Heart left ventricle (tissue), 16 donors: Measurements from ENCODE around the gene NSF. TPM values are rescaled to one million over a fixed set of nuclear protein-coding genes. Genes with fewer than 3 reads are reported as not detected.

ENCODE experiments used
- ATAC-seq, 4 donors: fragments of 200-7000 bp; cut with Tn5 transposase; one replicate each; pipeline ENCODE4 v1.9.1; 2020 to 2022; ENCODE audit warnings: moderate library complexity in 4 of 4, mild to moderate bottlenecking in 3 of 4, moderate number of reproducible peaks in 1 of 4
- DNase-seq, 5 donors: peaks; one replicate each; pipeline ENCODE4 v3.0.0-alpha.2; 2020
- H3K27ac ChIP-seq, 12 donors: fragments of 200-600 bp; sonication (generic) in 4 of 12; one replicate each; pipeline versions ENCODE4 v1.5.0 to v1.8.0; 2016 to 2022; ENCODE audit warnings: mild to moderate bottlenecking in 2 of 12
- H3K27me3 ChIP-seq, 9 donors: fragments of 200-600 bp; sonication (generic) in 2 of 9; one replicate each; pipeline versions ENCODE4 v1.5.1 to v1.8.0; 2016 to 2022; ENCODE audit warnings: mild to moderate bottlenecking in 3 of 9
- H3K36me3 ChIP-seq, 9 donors: fragments of 200-600 bp; sonication (generic) in 2 of 9; one replicate each; pipeline versions ENCODE4 v1.5.0 to v1.8.0; 2018 to 2022; ENCODE audit warnings: mild to moderate bottlenecking in 2 of 9
- H3K4me1 ChIP-seq, 12 donors: fragments of 200-600 bp; sonication (generic) in 4 of 12; one replicate each; pipeline versions ENCODE4 v1.5.0 to v1.8.0; 2016 to 2022; ENCODE audit warnings: mild to moderate bottlenecking in 3 of 12
- H3K4me3 ChIP-seq, 12 donors: fragments of 200-600 bp; sonication (generic) in 4 of 12; one replicate each; pipeline versions ENCODE4 v1.5.0 to v1.8.0; 2017 to 2022; ENCODE audit warnings: mild to moderate bottlenecking in 9 of 12, moderate library complexity in 4 of 12
- H3K9me3 ChIP-seq, 12 donors: fragments of 200-600 bp; sonication (generic) in 4 of 12; one replicate each; pipeline versions ENCODE4 v1.5.0 to v1.8.0; 2016 to 2022; ENCODE audit warnings: mild to moderate bottlenecking in 1 of 12
- CTCF ChIP-seq, 12 donors: fragments of 200-600 bp; sonication (generic) in 4 of 12; IDR thresholded peaks; one replicate each; pipeline versions ENCODE4 v1.5.0 to v1.8.0; 2018 to 2022; ENCODE audit warnings: antibody characterized with exemption in 12 of 12, mild to moderate bottlenecking in 5 of 12
- POLR2A ChIP-seq, 2 donors: fragments of 450-650 bp; IDR thresholded peaks; one replicate each; pipeline ENCODE4 v1.6.1; 2017; ENCODE audit warnings: antibody characterized with exemption in 2 of 2, mild to moderate bottlenecking in 2 of 2, moderate library complexity in 2 of 2
- WGBS, 4 donors: extraction: QIAGEN DNeasy Blood & Tissue Kit in 2 of 4; methylation state at CpG; one replicate each; pipeline versions ENCODE4 v1.1.5 to v1.1.7; 2013 to 2018; 5-methylcytosine and 5-hydroxymethylcytosine counted together
- intact Hi-C, 10 donors: fragments of 100-400 bp; cut with DNase I; formaldehyde crosslinking; loops; one replicate each; pipeline versions ENCODE4 v1.11.1 to v1.14.2; 2022
- polyA plus RNA-seq, 2 donors: library from polyadenylated mRNA; stranded (reverse); fragments of 200-250 nt; gene quantifications; one replicate each; pipeline ENCODE4 v1.2.3, GENCODE V29; 2013
- total RNA-seq, 9 donors: library from RNA; depleted of rRNA in 2 of 9; stranded (reverse); fragments of >200 nt in 2 of 9; fragmentation: NEBNext Ultra II Directional in 3 of 9; extraction: Animal tissue kit (Norgen Biotek cat#: 25700) in 3 of 9; gene quantifications; one replicate each; pipeline versions ENCODE4 v1.1.0 to v1.2.4, GENCODE V29; 2016 to 2023
- donor health status: ischemic (EF 13 %, LVEDD 7.1; RV severe dilation, severe dysfunction).
- donor health status: healthy with polysubstance abuse.
- donor health status: DM: no; HTN: yes; CAD: no.
- donor health status: DM: no; HTN: no; CAD: no.
- donor health status: ischemic (EF 25% LVEDD 6.9; RV normal size, moderate dysfunction).
- donor health status: ischemic (EF 25% LVEDD 5.7; RV mildly dilated, moderate dysfunction).
- donor health status: healthy.
- donor health status: DM: yes; HTN: yes; CAD: no.
- donor health status: ischemic (EF 35%, LVEDD 5.7; RV mildly dilated, moderate dysfunction).
- donor health status: nonischemic (EF 11% LVEDD 7.7; RV severe dilation, severe dysfunction).
- donor health status: DM: yes; HTN: yes; CAD: no.
- donor health status: PGD.
- donor health status: ischemic (EF 29% LVEDD 5.4; RV normal size, mild dysfunction).
- donor health status: nonischemic (EF 23%, LVEDD 6.1; RV moderate dilation, normal function).

Gene NSF
- total and polyA plus RNA-seq, 11 donors = 5.4 to 33.9 (median 21.0) TPM

- Histone ChIP-seq H3K27ac (no peak overlapping the region), H3K27me3 (peaks cover 0 to 41% (median 0%) of the 10 kb centered on the region in 9 donors)
These were observed 179.3 kb downstream of the NSF start for GRCh38 chr17:46769531-46770438.

DNA sequence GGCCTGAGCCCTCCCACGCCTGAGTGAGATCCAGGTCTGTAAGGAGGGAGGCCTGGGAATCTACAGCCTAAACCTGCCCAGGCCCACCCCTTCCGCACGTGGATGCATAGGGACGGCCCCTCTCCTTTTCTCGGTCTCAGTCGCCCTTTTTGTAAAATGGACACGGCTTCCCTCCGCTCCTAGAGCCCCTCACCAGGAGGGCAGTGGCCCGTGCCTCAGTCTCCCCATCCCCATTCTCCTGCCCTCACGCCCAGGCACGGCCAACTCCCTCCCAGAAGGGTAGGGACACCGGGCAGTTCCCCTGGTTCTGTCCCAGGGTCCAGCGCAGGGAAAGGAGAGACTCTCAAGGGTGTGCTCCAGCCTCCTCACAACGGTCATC is 180.0 kb downstream of the NSF start:
- no peak for TF ChIP-seq POLR2A (IDR thresholded peaks at IDR 0.05)
- no peak for TF ChIP-seq CTCF (IDR thresholded peaks at IDR 0.05)
- intact Hi-C loops = loop anchor here in 1 of 10 donors (5.0 kb wide), 1 partner anchor 33 kb away; no protein-coding TSS in a partner anchor
- H3K27me3 ChIP-seq = peaks cover 0 to 41% (median 0%) of the 10 kb centered on the region in 9 donors
- ATAC-seq (no peak), DNase-seq (peak in 1 of 5 donors; percentile 27)
- WGBS, 4 donors = 62 to 82% (median 78%) methylated on average over 14 of the region's 14 CpGs
- peaks cover 3 to 23% (median 11%) of the 10 kb centered on the region in 12 donors for H3K4me1 ChIP-seq
- no peaks in the 10 kb centered on the region for H3K9me3 ChIP-seq
- H3K36me3 ChIP-seq = no peaks in the 10 kb centered on the region
- peak overlapping the region in 8 of 12 donors; percentile 42 to 80 (median 60) for H3K4me3 ChIP-seq
- no peak overlapping the region for H3K27ac ChIP-seq

More at GRCh38 chr17:46769531-46770438, 179.3 kb downstream of the NSF start:
- H3K4me3 ChIP-seq = peak overlapping the region in 7 of 12 donors; percentile 7 to 41 (median 24)
- no peak for DNase-seq
- intact Hi-C loops = loop anchor here in 3 of 10 donors (5.0 to 10.0 kb wide), 3 partner anchors 32 to 55 kb away; partner anchors contain the start of gene WNT3 (in 1 of the 3)
- ATAC-seq = no peak
- H3K9me3 ChIP-seq = no peaks in the 10 kb centered on the region
- peaks cover 3 to 30% (median 18%) of the 10 kb centered on the region in 12 donors for H3K4me1 ChIP-seq
- 57 to 76% (median 67%) methylated on average over 50 to 56 of the region's 56 CpGs for WGBS, 4 donors
- H3K36me3 ChIP-seq = no peaks in the 10 kb centered on the region
- TF ChIP-seq CTCF (IDR thresholded peaks at IDR 0.05) = no peak
- no peak for TF ChIP-seq POLR2A (IDR thresholded peaks at IDR 0.05)

DNA sequence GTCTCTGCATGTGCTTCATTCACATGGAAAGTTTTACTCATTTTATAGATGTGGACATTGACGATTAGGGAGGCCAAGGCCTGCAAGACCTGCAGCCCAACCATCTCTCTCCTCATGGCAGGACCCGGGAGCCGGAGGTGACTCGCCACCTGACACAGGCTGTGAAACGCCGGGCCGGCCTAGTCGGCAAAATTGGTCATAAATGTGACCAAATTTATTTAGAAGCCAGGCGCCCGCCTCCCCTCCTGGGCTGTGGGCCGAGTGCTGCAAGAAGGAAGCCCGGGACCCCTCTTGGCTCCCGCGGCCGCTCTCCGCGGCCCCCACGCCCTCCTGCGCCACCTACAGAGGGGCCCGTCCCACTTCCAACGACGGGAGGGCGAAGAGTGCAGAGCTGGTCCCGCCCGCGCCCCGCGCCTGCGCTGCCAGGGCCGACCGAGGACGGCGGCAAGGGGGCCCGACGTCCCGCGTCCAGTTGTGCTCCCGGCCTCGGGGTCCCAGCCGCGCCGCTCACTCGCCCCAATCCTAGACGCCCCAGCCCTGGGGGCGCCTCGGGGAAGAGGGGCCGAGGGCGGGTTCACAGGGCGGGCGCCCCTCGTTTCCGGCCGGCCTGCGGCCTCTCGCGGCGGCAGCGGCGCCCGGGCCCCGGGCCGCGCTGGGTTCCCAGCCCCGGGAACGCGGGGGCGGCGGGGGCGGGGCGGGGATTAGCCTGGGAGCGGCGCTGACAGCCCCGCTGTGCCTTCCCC is 180.5 kb downstream of the NSF start:
- H3K27ac ChIP-seq = peak overlapping the region in 10 of 12 donors; percentile 14 to 75 (median 52)

More for the DNA sequence above, 180.5 kb downstream of the NSF start:
- peak in 1 of 12 donors; percentile 24 for TF ChIP-seq CTCF (IDR thresholded peaks at IDR 0.05)
- peak in 1 of 2 donors; percentile 17 for TF ChIP-seq POLR2A (IDR thresholded peaks at IDR 0.05)
- peak overlapping the region; percentile 15 to 80 (median 60) for H3K4me3 ChIP-seq
- no peaks in the 10 kb centered on the region for H3K9me3 ChIP-seq
- peaks cover 0 to 41% (median 0%) of the 10 kb centered on the region in 9 donors for H3K27me3 ChIP-seq
- DNase-seq = peak in 4 of 5 donors; percentile 43 to 59 (median 50)
- H3K36me3 ChIP-seq = no peaks in the 10 kb centered on the region
- ATAC-seq = peak; percentile 22 to 77 (median 58)
- intact Hi-C loops = loop anchor here in 1 of 10 donors (5.0 kb wide), 1 partner anchor 34 kb away; no protein-coding TSS in a partner anchor
- 2 to 18% (median 6%) methylated on average over 4 to 73 of the region's 73 CpGs for WGBS, 4 donors
- peaks cover 0 to 19% (median 7%) of the 10 kb centered on the region in 12 donors for H3K4me1 ChIP-seq
